SK-N-SH treated with all-trans-retinoic acid at 6 μM for 48 hours (cell line): Measurements from ENCODE around the gene BMERB1.
"Not testable (repeated sequence)": the region's sequence is repeated elsewhere in the genome, so short reads cannot be mapped to it uniquely, and the experiment has no call there.

ENCODE experiments used
- ATAC-seq: fragments of 200-7000 bp; cut with Tn5 transposase; 3 replicates; pipeline ENCODE4 v1.9.1; 2020; ENCODE audit warnings: mild to moderate bottlenecking, moderate library complexity
- ARNTL ChIP-seq: fragments of 450-650 bp; formaldehyde crosslinking; IDR thresholded peaks from 2 replicates; pipeline ENCODE4 v1.5.0; 2020; ENCODE audit warnings: low read depth, mild to moderate bottlenecking, moderate library complexity, borderline replicate concordance
- BACH2 ChIP-seq: fragments of 250-450 bp; sonication (Bioruptor Pico); IDR thresholded peaks from 2 replicates; pipeline ENCODE4 v1.9.0; 2021; ENCODE audit warnings: mild to moderate bottlenecking, borderline replicate concordance
- CSDC2 ChIP-seq: fragments of 250-450 bp; sonication (Bioruptor Pico); IDR thresholded peaks from 2 replicates; pipeline ENCODE4 v1.5.0; 2020; ENCODE audit warnings: mild to moderate bottlenecking, moderate library complexity
- ESRRG ChIP-seq: fragments of 250-450 bp; sonication (Bioruptor Pico); IDR thresholded peaks from 2 replicates; pipeline ENCODE4 v1.6.1; 2021; ENCODE audit warnings: mild to moderate bottlenecking
- GLIS3 ChIP-seq: fragments of 250-450 bp; sonication (Bioruptor Pico); IDR thresholded peaks from 2 replicates; pipeline ENCODE4 v1.5.0; 2020; ENCODE audit warnings: mild to moderate bottlenecking, moderate library complexity
- ISL1 ChIP-seq: fragments of 250-450 bp; sonication (Bioruptor Pico); IDR thresholded peaks from 2 replicates; pipeline ENCODE4 v2.1.2; 2022; ENCODE audit warnings: mild to moderate bottlenecking, moderate library complexity
- OSR1 ChIP-seq: fragments of 250-450 bp; sonication (Bioruptor Pico); IDR thresholded peaks from 2 replicates; pipeline ENCODE4 v1.8.0; 2022; ENCODE audit warnings: moderate library complexity, mild to moderate bottlenecking, inconsistent platforms
- PATZ1 ChIP-seq: fragments of 250-450 bp; sonication (Bioruptor Pico); IDR thresholded peaks from 2 replicates; pipeline ENCODE4 v1.8.0; 2020; ENCODE audit warnings: mild to moderate bottlenecking, moderate library complexity, borderline replicate concordance
- POU6F1 ChIP-seq: fragments of 250-450 bp; sonication (Bioruptor Pico); IDR thresholded peaks from 2 replicates; pipeline ENCODE4 v1.8.0; 2021; ENCODE audit warnings: low read depth, mild to moderate bottlenecking, moderate library complexity, borderline replicate concordance
- PPARA ChIP-seq: fragments of 250-450 bp; sonication (Bioruptor Pico); IDR thresholded peaks from 2 replicates; pipeline ENCODE4 v1.5.0; 2020; ENCODE audit warnings: mild to moderate bottlenecking, borderline replicate concordance
- SNAI2 ChIP-seq: fragments of 250-450 bp; sonication (Bioruptor Pico); IDR thresholded peaks from 2 replicates; pipeline ENCODE4 v1.5.0; 2020; ENCODE audit warnings: mild to moderate bottlenecking, moderate library complexity
- TCF4 ChIP-seq: fragments of 250-450 bp; sonication (Bioruptor Pico); IDR thresholded peaks from 2 replicates; pipeline ENCODE4 v1.8.0; 2021; ENCODE audit warnings: mild to moderate bottlenecking, moderate library complexity, borderline replicate concordance
- TOX ChIP-seq: fragments of 250-450 bp; sonication (Bioruptor Pico); IDR thresholded peaks from 2 replicates; pipeline ENCODE4 v1.8.0; 2021; ENCODE audit warnings: mild to moderate bottlenecking, moderate library complexity, borderline replicate concordance
- ZC3H10 ChIP-seq: fragments of 250-450 bp; sonication (Bioruptor Pico); IDR thresholded peaks from 2 replicates; pipeline ENCODE4 v1.5.1; 2021; ENCODE audit warnings: mild to moderate bottlenecking, moderate library complexity
- ZFP30 ChIP-seq: fragments of 450-650 bp; formaldehyde crosslinking; IDR thresholded peaks from 2 replicates; pipeline ENCODE4 v1.5.0; 2022; ENCODE audit warnings: mild to moderate bottlenecking, moderate library complexity
- ZNF565 ChIP-seq: fragments of 450-650 bp; formaldehyde crosslinking; conservative IDR thresholded peaks from 2 replicates; pipeline ENCODE4 v1.5.0; 2020; ENCODE audit warnings: low read depth, mild to moderate bottlenecking, moderate library complexity
- ZNF70 ChIP-seq: fragments of 450-650 bp; formaldehyde crosslinking; IDR thresholded peaks from 2 replicates; pipeline ENCODE4 v1.5.0; 2020; ENCODE audit warnings: mild to moderate bottlenecking, moderate library complexity
- ZNF8 ChIP-seq: fragments of 450-650 bp; formaldehyde crosslinking; IDR thresholded peaks from 2 replicates; pipeline ENCODE4 v1.5.0; 2020; ENCODE audit warnings: mild to moderate bottlenecking, moderate library complexity
- TF ChIP-seq, protein P1 (sequence below): fragments of 250-450 bp; sonication (Bioruptor Pico); IDR thresholded peaks from 2 replicates; pipeline ENCODE4 v1.5.0; 2020; ENCODE audit warnings: mild to moderate bottlenecking, moderate library complexity
- TF ChIP-seq, protein P2 (sequence below): fragments of 250-450 bp; sonication (Bioruptor Pico); IDR thresholded peaks from 2 replicates; pipeline ENCODE4 v1.5.1; 2021; ENCODE audit warnings: mild to moderate bottlenecking, moderate library complexity

The BMERB1 gene

GRCh38 chr16:15564604-15565339, 130.4 kb downstream of the BMERB1 start (continued):
- TF ChIP-seq, protein P1, sequence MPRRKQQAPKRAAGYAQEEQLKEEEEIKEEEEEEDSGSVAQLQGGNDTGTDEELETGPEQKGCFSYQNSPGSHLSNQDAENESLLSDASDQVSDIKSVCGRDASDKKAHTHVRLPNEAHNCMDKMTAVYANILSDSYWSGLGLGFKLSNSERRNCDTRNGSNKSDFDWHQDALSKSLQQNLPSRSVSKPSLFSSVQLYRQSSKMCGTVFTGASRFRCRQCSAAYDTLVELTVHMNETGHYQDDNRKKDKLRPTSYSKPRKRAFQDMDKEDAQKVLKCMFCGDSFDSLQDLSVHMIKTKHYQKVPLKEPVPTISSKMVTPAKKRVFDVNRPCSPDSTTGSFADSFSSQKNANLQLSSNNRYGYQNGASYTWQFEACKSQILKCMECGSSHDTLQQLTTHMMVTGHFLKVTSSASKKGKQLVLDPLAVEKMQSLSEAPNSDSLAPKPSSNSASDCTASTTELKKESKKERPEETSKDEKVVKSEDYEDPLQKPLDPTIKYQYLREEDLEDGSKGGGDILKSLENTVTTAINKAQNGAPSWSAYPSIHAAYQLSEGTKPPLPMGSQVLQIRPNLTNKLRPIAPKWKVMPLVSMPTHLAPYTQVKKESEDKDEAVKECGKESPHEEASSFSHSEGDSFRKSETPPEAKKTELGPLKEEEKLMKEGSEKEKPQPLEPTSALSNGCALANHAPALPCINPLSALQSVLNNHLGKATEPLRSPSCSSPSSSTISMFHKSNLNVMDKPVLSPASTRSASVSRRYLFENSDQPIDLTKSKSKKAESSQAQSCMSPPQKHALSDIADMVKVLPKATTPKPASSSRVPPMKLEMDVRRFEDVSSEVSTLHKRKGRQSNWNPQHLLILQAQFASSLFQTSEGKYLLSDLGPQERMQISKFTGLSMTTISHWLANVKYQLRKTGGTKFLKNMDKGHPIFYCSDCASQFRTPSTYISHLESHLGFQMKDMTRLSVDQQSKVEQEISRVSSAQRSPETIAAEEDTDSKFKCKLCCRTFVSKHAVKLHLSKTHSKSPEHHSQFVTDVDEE (CRISPR knock-in tag): no peak
- TF ChIP-seq, protein P2, sequence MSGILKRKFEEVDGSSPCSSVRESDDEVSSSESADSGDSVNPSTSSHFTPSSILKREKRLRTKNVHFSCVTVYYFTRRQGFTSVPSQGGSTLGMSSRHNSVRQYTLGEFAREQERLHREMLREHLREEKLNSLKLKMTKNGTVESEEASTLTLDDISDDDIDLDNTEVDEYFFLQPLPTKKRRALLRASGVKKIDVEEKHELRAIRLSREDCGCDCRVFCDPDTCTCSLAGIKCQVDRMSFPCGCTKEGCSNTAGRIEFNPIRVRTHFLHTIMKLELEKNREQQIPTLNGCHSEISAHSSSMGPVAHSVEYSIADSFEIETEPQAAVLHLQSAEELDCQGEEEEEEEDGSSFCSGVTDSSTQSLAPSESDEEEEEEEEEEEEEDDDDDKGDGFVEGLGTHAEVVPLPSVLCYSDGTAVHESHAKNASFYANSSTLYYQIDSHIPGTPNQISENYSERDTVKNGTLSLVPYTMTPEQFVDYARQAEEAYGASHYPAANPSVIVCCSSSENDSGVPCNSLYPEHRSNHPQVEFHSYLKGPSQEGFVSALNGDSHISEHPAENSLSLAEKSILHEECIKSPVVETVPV (CRISPR knock-in tag): no peak
- TF ChIP-seq TCF4 (CRISPR knock-in tag): no peak
- no peak for TF ChIP-seq ISL1 (CRISPR knock-in tag)
- no peak for TF ChIP-seq OSR1 (CRISPR knock-in tag)
- TF ChIP-seq SNAI2 (CRISPR knock-in tag): no peak

GRCh38 chr16:15566095-15566494, 131.7 kb downstream of the BMERB1 start:
- TF ChIP-seq OSR1 (CRISPR knock-in tag): no peak
- no peak for TF ChIP-seq ZFP30 (CRISPR knock-in tag)
- no peak for TF ChIP-seq PPARA (CRISPR knock-in tag)
- no peak for ATAC-seq

- ATAC-seq: no peak
- no peak for TF ChIP-seq ARNTL
- TF ChIP-seq, protein P1 (CRISPR knock-in tag): no peak
- TF ChIP-seq TOX (CRISPR knock-in tag): no peak
- TF ChIP-seq SNAI2 (CRISPR knock-in tag): no peak
- TF ChIP-seq ISL1 (CRISPR knock-in tag): no peak
- no peak for TF ChIP-seq POU6F1 (CRISPR knock-in tag)
- no peak for TF ChIP-seq BACH2 (CRISPR knock-in tag)
These were observed 133.4 kb downstream of the BMERB1 start for GRCh38 chr16:15567823-15568222.

DNA sequence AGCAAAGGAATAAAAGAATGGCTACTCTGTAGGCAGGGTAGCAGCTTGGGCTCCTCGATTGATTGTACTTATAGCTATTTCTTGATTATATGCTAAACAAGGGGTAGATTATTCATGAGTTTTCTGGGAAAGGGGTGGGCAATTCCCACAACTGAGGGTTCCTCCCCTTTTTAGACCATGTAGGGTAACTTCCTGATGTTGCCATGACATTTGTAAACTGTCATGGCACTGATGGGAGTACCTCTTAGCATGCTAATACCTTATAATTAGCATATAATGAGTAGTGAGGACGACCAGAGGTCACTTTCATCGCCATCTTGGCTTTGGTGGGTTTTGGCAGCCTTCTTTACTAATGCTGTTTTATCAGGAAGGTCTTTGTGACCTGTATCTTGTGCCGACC, 136.3 kb downstream of the BMERB1 start:
- not testable (repeated sequence) for ATAC-seq

DNA sequence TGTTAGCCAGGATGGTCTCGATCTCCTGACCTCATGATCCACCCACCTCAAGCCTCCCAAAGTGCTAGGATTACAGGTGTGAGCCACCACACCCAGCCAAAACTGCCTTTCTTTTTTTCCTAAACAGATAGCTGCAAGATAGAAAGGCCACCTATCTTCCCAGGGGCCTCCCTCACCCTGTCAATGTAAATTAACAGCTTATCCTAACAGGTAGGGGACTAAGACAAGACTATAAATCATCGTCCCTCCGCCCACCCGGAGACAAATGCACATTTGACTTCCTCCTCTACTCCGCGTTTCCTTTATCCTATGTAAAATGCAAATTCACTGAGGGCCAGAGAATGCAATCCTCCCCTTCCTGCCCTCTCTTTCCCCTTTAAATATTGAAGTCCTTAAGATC, 137.2 kb downstream of the BMERB1 start:
- TF ChIP-seq ZNF8 (CRISPR knock-in tag) (no peak), ZFP30 (CRISPR knock-in tag) (no peak), ISL1 (CRISPR knock-in tag) (no peak), PATZ1 (CRISPR knock-in tag) (no peak), ZNF565 (CRISPR knock-in tag) (no peak), ZC3H10 (CRISPR knock-in tag) (no peak), ZNF70 (CRISPR knock-in tag) (no peak), GLIS3 (CRISPR knock-in tag) (no peak), ESRRG (CRISPR knock-in tag) (no peak), ARNTL (no peak), PPARA (CRISPR knock-in tag) (no peak), TOX (CRISPR knock-in tag) (no peak), TCF4 (CRISPR knock-in tag) (no peak), CSDC2 (CRISPR knock-in tag) (no peak)
- TF ChIP-seq, protein P2 (CRISPR knock-in tag): no peak
- TF ChIP-seq, all 23 proteins: peak for 0
- ATAC-seq: no peak
